Effector memory CD8-positive, alpha-beta T cell (primary cell): ENCODE data around the gene GUK1.
"Not testable (repeated sequence)": the region's sequence is repeated elsewhere in the genome, so short reads cannot be mapped to it uniquely, and the experiment has no call there.

Source experiments
- ATAC-seq: fragments of 150-1000 bp; cut with Tn5 transposase; replicated peaks from 2 replicates; pipeline ENCODE4 v1.10.0; 2021; ENCODE audit warnings: mild to moderate bottlenecking, moderate library complexity
- DNase-seq, 3 experiments: peaks; one replicate each; pipeline ENCODE4 v3.0.0; 2021
- H3K27ac Mint-ChIP-seq, 2 donors: one replicate each; pipeline ENCODE4 v1.8.0; 2022; ENCODE audit warnings: mild to moderate bottlenecking in 2 of 2, mixed read lengths in 2 of 2, moderate library complexity in 2 of 2
- H3K27me3 Mint-ChIP-seq, 2 donors: one replicate each; pipeline ENCODE4 v1.8.0; 2022; ENCODE audit warnings: mixed read lengths in 2 of 2
- H3K36me3 Mint-ChIP-seq: one replicate; pipeline ENCODE4 v1.8.0; 2022; ENCODE audit warnings: mild to moderate bottlenecking, moderate library complexity, mixed read lengths; ENCODE audit not compliant: insufficient read depth
- H3K4me1 Mint-ChIP-seq, 2 donors: one replicate each; pipeline ENCODE4 v1.8.0; 2022; ENCODE audit warnings: low read depth in 2 of 2, mixed read lengths in 2 of 2
- H3K4me3 Mint-ChIP-seq, 2 donors: one replicate each; pipeline ENCODE4 v1.8.0; 2022; ENCODE audit warnings: mild to moderate bottlenecking in 2 of 2, mixed read lengths in 2 of 2, moderate library complexity in 2 of 2
- H3K9me3 Mint-ChIP-seq, 2 donors: one replicate each; pipeline ENCODE4 v1.8.0; 2022; ENCODE audit warnings: mixed read lengths in 2 of 2

GUK1 gene

GRCh38 chr1:228108742-228109072 is 31.4 kb upstream of the GUK1 start:
- no peak for DNase-seq
- peak overlapping the region; percentile 84 to 89 for H3K4me3 Mint-ChIP-seq
- no peaks in the 10 kb centered on the region for H3K27me3 Mint-ChIP-seq
- ATAC-seq, result no peak
- H3K9me3 Mint-ChIP-seq, result no peaks in the 10 kb centered on the region
- H3K4me1 Mint-ChIP-seq, result peaks cover 13 to 15% of the 10 kb centered on the region in 2 donors
- H3K27ac Mint-ChIP-seq, result peak overlapping the region; percentile 93 to 95
- H3K36me3 Mint-ChIP-seq, result peaks cover 22% of the 10 kb centered on the region

- Mint-ChIP-seq H3K4me1 (peaks cover 13% of the 10 kb centered on the region in 2 donors), H3K9me3 (no peaks in the 10 kb centered on the region), H3K27ac (peak within 1 kb of the TSS; percentile 93 to 95), H3K27me3 (no peaks in the 10 kb centered on the region), H3K36me3 (peaks cover 21% of the 10 kb centered on the region), H3K4me3 (peak within 1 kb of the TSS; percentile 84 to 89)
- ATAC-seq (peak; percentile 95), DNase-seq (peak; percentile 98 to 100 (median 99))
These were observed 30.8 kb upstream of the GUK1 start, which contains the start of gene MRPL55 for GRCh38 chr1:228109073-228109961. Gene MRPL55, minus strand, starts transcription at chr1:228109299. Its CDS starts 1,039 bp downstream, at chr1:228108260.

DNA sequence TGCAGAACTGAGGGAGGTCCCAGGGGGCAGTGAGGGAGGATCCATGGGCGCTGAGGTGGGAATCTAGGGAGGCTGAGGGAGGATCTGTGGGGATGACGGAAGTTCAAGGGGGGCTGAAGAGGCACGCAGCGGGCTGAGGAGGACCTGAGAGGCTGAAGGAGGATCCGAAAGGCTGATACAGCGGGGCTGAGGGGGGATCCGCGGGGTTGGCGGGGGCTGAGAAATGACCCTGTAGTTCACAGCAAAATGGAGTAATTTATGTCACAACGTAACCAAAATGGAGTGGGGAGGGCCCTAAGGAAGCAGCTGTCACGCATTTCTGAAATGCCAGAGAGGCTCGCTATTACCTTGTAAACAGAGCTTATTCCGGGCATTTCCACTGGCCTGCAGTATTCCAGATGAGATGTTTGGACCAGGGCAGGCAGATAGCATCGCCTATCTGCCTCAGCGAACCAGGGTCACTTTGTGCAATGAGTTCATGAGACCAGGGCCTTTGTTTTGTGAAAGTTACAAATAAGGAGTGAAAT is 30.1 kb upstream of the GUK1 start:
- Mint-ChIP-seq H3K27me3 (no peaks in the 10 kb centered on the region), H3K4me3 (peak overlapping the region; percentile 84 to 89), H3K36me3 (peaks cover 14% of the 10 kb centered on the region), H3K9me3 (no peaks in the 10 kb centered on the region), H3K4me1 (peaks cover 11 to 13% of the 10 kb centered on the region in 2 donors), H3K27ac (peak overlapping the region; percentile 93 to 95)
- no peak for ATAC-seq
- no peak for DNase-seq

- Mint-ChIP-seq H3K27ac (no peak overlapping the region), H3K4me3 (no peak overlapping the region), H3K4me1 (peaks cover 11 to 13% of the 10 kb centered on the region in 2 donors), H3K27me3 (no peaks in the 10 kb centered on the region), H3K9me3 (no peaks in the 10 kb centered on the region), H3K36me3 (peaks cover 12% of the 10 kb centered on the region)
- DNase-seq, result no peak
- no peak for ATAC-seq
These were observed 29.5 kb upstream of the GUK1 start for GRCh38 chr1:228110556-228110955.

DNA sequence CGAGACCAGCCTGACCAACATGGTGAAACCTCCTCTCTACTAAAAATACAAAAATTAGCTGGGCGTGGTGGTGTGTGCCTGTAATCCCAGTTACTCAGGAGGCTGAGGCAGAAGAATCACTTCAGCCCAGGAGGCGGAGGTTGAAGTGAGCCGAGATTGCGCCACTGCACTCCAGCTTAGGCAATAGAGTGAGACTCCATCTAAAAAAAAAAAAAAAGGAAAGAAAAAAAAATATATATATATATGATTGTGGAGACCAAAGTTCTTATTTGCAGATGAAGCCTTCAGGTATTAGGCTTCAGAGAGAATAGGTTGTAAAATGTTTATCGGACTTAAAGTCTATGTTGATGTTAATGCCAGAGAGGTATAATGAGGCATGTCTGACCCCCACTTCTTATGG is 28.8 kb upstream of the GUK1 start:
- not testable (repeated sequence) for ATAC-seq, H3K9me3 Mint-ChIP-seq, H3K4me3 Mint-ChIP-seq, H3K27ac Mint-ChIP-seq, DNase-seq, H3K27me3 Mint-ChIP-seq
- peaks cover 11 to 13% of the 10 kb centered on the region in 2 donors for H3K4me1 Mint-ChIP-seq
- peaks cover 12% of the 10 kb centered on the region for H3K36me3 Mint-ChIP-seq

DNA sequence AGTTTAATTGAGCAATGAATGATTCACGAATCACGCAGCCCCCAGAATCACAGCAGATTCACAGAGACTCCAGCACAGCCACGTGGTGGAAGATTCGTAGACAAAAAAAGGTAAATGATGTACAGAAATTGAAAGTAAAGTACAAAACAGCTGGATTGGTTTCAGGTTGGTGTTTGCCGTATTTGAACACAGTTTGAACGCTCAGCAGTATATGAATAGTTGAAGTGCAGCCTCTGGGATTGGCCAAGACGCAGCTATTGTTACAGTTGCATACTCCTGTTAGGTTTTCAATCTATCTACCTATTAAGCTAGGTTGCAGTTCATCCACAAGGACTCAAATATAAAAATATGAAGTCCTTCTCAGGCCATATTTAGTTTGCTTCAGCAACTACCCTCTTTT is 27.9 kb upstream of the GUK1 start:
- no peak overlapping the region for H3K4me3 Mint-ChIP-seq
- H3K4me1 Mint-ChIP-seq, result peaks cover 11 to 13% of the 10 kb centered on the region in 2 donors
- H3K36me3 Mint-ChIP-seq, result peaks cover 8% of the 10 kb centered on the region
- no peak for ATAC-seq
- no peaks in the 10 kb centered on the region for H3K9me3 Mint-ChIP-seq
- no peaks in the 10 kb centered on the region for H3K27me3 Mint-ChIP-seq
- H3K27ac Mint-ChIP-seq, result no peak overlapping the region
- DNase-seq, result no peak

- Mint-ChIP-seq H3K4me1 (peaks cover 11 to 13% of the 10 kb centered on the region in 2 donors), H3K27me3 (no peaks in the 10 kb centered on the region), H3K27ac (no peak overlapping the region), H3K36me3 (peaks cover 8% of the 10 kb centered on the region), H3K4me3 (no peak overlapping the region), H3K9me3 (no peaks in the 10 kb centered on the region)
- DNase-seq, result no peak
- ATAC-seq, result no peak
These were observed 27.5 kb upstream of the GUK1 start for GRCh38 chr1:228112617-228113016.

DNA sequence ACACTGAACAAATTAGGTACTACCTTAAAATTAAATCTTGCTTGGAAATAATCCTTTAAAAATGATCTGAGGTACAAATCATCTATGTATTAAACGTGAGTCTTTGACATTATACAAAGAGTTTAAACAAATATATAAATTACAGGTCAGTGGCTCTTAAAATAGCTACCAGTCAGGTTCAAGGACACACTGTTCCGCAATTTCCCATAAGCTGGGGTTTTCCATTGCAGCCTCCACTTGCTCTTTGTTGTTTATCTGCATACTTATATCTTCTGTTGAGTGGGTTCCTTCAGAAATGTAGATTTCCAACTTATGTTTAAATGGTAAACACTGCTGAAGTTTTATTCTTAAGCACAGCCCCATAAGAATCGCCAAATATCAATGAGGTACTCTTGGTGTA is 25.3 kb upstream of the GUK1 start:
- DNase-seq, result no peak
- no peak overlapping the region for H3K4me3 Mint-ChIP-seq
- no peaks in the 10 kb centered on the region for H3K9me3 Mint-ChIP-seq
- no peaks in the 10 kb centered on the region for H3K36me3 Mint-ChIP-seq
- ATAC-seq, result no peak
- H3K27ac Mint-ChIP-seq, result no peak overlapping the region
- peaks cover 3 to 4% of the 10 kb centered on the region in 2 donors for H3K4me1 Mint-ChIP-seq
- H3K27me3 Mint-ChIP-seq, result no peaks in the 10 kb centered on the region

- Mint-ChIP-seq H3K27me3 (peaks cover 0 to 5% of the 10 kb centered on the region in 2 donors), H3K27ac (no peak overlapping the region)
- no peak for ATAC-seq
These were observed 22.7 kb upstream of the GUK1 start for GRCh38 chr1:228117335-228117734.

GRCh38 chr1:228118040-228118439 is 22.0 kb upstream of the GUK1 start:
- Mint-ChIP-seq H3K36me3 (no peaks in the 10 kb centered on the region), H3K27me3 (peaks cover 0 to 9% of the 10 kb centered on the region in 2 donors)

More at GRCh38 chr1:228117335-228117734, 22.7 kb upstream of the GUK1 start:
- Mint-ChIP-seq H3K9me3 (no peaks in the 10 kb centered on the region), H3K4me1 (no peaks in the 10 kb centered on the region), H3K4me3 (no peak overlapping the region), H3K36me3 (no peaks in the 10 kb centered on the region)
- DNase-seq, result no peak

GRCh38 chr1:228120351-228120750 is 19.7 kb upstream of the GUK1 start:
- DNase-seq (no peak), ATAC-seq (no peak)
- H3K27me3 Mint-ChIP-seq, result peaks cover 17% of the 10 kb centered on the region in 2 donors
- no peak overlapping the region for H3K27ac Mint-ChIP-seq
- H3K9me3 Mint-ChIP-seq, result no peaks in the 10 kb centered on the region
- no peak overlapping the region for H3K4me3 Mint-ChIP-seq
- no peaks in the 10 kb centered on the region for H3K36me3 Mint-ChIP-seq
- no peaks in the 10 kb centered on the region for H3K4me1 Mint-ChIP-seq

More at GRCh38 chr1:228118040-228118439, 22.0 kb upstream of the GUK1 start:
- H3K27ac Mint-ChIP-seq, result no peak overlapping the region
- DNase-seq (no peak), ATAC-seq (no peak)
- H3K9me3 Mint-ChIP-seq, result no peaks in the 10 kb centered on the region
- H3K4me1 Mint-ChIP-seq, result no peaks in the 10 kb centered on the region
- no peak overlapping the region for H3K4me3 Mint-ChIP-seq

DNA sequence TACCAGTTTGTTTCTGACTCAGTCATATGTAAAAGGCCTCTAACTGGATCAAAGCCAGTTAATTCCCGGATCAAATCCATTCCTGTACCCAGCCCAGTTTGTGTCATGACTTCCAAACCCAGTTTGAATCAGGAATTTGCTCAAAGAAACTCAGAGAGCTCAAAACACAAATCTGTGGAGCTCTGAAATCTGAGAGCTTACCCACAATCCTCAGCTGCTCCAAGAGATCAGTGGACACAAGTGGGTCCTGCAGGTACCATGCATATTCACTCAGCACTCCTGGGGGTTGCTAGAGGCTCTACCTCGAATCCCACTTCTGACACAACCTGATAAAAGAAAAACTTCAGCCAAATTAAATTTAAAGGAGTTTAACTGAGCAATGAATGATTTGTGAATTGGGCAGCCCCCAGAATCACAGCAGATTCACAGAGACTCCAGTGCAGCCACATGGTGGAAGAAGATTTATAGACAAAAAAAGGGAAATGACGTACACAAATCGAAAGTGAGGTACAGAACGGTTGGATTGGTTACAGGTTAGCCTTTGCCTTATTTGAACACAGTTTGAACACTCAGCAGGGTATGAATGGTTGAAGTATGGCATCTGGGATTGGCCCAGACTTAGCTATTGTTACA is 19.1 kb upstream of the GUK1 start:
- no peak overlapping the region for H3K27ac Mint-ChIP-seq
- H3K27me3 Mint-ChIP-seq, result peaks cover 17% of the 10 kb centered on the region in 2 donors
- H3K4me3 Mint-ChIP-seq, result no peak overlapping the region
- no peaks in the 10 kb centered on the region for H3K36me3 Mint-ChIP-seq
- ATAC-seq, result peak; percentile 21
- DNase-seq, result no peak
- H3K9me3 Mint-ChIP-seq, result no peaks in the 10 kb centered on the region
- H3K4me1 Mint-ChIP-seq, result no peaks in the 10 kb centered on the region

- Mint-ChIP-seq H3K9me3 (no peaks in the 10 kb centered on the region), H3K27me3 (peaks cover 27 to 29% of the 10 kb centered on the region in 2 donors), H3K4me1 (no peaks in the 10 kb centered on the region), H3K36me3 (no peaks in the 10 kb centered on the region), H3K27ac (no peak overlapping the region), H3K4me3 (no peak overlapping the region)
- DNase-seq, result no peak
- ATAC-seq, result no peak
These were observed 17.1 kb upstream of the GUK1 start for GRCh38 chr1:228122921-228123441.
